ENCODE data around the gene SFXN1. TPM values are rescaled to one million over a fixed set of nuclear protein-coding genes. Genes with fewer than 3 reads are reported as not detected.
A peak's percentile ranks its signal among the peaks of the same experiment; 100 is the strongest.

The SFXN1 gene, protein sequence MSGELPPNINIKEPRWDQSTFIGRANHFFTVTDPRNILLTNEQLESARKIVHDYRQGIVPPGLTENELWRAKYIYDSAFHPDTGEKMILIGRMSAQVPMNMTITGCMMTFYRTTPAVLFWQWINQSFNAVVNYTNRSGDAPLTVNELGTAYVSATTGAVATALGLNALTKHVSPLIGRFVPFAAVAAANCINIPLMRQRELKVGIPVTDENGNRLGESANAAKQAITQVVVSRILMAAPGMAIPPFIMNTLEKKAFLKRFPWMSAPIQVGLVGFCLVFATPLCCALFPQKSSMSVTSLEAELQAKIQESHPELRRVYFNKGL
- 79.2 and 84.3 TPM in 2 replicates for total RNA-seq (ENCODE audit: low replicate concordance)
- long read RNA-seq, full-length matches to known transcripts = 111 of 146 reads
- long read RNA-seq, partial matches to known transcripts = 15 of 146 reads
- long read RNA-seq, other reads (novel, unspliced or antisense) = 20 of 146 reads

DNA sequence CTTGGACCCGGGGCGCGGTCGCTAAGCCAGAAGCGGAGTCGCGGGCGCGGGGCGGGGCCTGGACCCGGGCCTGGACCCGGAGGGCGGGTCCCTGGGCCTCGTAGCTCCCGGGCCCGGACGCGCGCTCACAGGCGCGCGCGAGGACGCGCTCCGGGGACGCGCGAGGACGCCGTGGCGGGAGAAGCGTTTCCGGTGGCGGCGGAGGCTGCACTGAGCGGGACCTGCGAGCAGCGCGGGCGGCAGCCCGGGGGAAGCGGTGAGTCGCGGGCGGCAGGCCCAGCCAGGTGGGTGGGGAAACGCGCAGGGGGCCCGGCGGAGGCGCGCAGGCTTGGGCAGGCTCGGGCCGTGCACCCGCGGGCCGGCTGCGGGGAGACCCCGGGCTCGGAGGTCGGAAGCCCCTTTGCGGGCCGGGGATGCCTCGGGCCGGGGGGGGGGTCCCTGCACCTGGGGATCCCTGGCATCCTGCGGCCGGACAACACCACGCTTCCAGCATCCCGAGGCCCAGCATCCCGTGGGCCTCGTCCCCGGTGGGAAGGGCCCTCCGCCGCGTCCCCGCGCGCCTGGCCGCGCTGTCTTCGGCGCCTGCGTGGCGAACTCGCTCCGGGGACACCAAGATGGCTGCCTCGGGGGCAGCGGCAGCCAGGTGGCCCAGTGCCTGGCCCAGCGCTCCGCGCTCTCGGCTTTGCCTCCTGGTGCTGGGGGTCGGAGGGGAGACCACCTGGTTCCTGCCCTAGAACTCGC, at the start of gene SFXN1:
TSS of gene SFXN1 (plus strand) at position 177 of the 741 bp plus-strand sequence. CDS start 13,544 bp downstream, outside the sequence.
- Mint-ChIP-seq H3K4me3 (peak within 1 kb of the TSS; percentile 96), H3K36me3 (peaks cover 25% of the 10 kb centered on the region), H3K4me1 (ENCODE audit: unreplicated experiment) (peaks cover 31% of the 10 kb centered on the region), H3K27me3 (peaks cover 18% of the 10 kb centered on the region), H3K9me3 (peaks cover 4% of the 10 kb centered on the region), H3K27ac (peak within 1 kb of the TSS; percentile 80)
- DNase-seq (ENCODE audit: extremely low spot score, unreplicated experiment) = peak; percentile 88
- TF ChIP-seq, protein P1, sequence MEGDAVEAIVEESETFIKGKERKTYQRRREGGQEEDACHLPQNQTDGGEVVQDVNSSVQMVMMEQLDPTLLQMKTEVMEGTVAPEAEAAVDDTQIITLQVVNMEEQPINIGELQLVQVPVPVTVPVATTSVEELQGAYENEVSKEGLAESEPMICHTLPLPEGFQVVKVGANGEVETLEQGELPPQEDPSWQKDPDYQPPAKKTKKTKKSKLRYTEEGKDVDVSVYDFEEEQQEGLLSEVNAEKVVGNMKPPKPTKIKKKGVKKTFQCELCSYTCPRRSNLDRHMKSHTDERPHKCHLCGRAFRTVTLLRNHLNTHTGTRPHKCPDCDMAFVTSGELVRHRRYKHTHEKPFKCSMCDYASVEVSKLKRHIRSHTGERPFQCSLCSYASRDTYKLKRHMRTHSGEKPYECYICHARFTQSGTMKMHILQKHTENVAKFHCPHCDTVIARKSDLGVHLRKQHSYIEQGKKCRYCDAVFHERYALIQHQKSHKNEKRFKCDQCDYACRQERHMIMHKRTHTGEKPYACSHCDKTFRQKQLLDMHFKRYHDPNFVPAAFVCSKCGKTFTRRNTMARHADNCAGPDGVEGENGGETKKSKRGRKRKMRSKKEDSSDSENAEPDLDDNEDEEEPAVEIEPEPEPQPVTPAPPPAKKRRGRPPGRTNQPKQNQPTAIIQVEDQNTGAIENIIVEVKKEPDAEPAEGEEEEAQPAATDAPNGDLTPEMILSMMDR (conservative IDR thresholded peaks at IDR 0.05) = no peak

DNA sequence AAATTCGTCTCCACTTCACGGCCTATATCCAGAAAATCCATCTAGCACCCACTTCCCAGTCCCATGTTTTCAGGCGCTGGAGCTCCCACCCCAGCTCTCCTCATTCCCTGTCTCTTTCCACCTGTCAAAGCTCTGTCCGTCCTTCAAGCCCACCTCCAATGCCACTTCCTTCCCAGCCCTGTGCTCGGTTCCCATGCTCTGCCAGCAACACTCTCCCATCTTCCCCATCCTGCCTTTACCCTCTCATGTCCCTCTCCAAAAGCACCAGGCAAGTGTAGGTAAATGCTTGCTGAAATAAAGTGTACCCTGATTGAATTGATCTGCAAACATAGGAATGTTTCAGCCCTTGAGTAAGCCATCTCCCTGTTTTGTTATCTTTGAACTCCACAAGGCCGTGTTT, 43.6 kb upstream of the SFXN1 start:
- Mint-ChIP-seq H3K36me3 (no peaks in the 10 kb centered on the region), H3K27ac (no peak overlapping the region), H3K4me3 (no peak overlapping the region), H3K27me3 (peaks cover 26% of the 10 kb centered on the region), H3K9me3 (no peaks in the 10 kb centered on the region), H3K4me1 (ENCODE audit: unreplicated experiment) (no peaks in the 10 kb centered on the region)
- TF ChIP-seq, protein P1 (conservative IDR thresholded peaks at IDR 0.05) = no peak
- no peak for DNase-seq (ENCODE audit: extremely low spot score, unreplicated experiment)

DNA sequence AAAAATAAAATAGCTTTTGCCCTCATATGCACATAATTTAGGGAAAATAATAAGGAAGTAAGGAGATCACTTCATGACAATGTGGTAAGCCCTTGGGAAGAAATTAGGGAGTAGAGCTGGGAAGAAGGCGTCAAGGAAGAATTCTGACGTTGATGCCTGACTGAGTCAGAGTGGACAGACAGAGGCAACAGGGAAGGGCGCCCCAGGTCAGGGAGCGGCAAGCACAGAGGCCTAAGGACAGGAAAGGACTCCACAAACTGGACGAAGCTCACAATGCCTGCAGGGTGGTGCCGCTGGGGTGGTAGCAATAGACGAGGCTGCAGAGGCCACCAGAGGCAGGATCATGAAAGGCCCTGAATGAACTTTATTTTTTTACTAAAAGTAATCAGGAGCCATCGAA, 42.0 kb upstream of the SFXN1 start:
- TF ChIP-seq, protein P1 (conservative IDR thresholded peaks at IDR 0.05) = no peak
- Mint-ChIP-seq H3K27me3 (peaks cover 33% of the 10 kb centered on the region), H3K4me3 (no peak overlapping the region), H3K27ac (no peak overlapping the region), H3K4me1 (ENCODE audit: unreplicated experiment) (no peaks in the 10 kb centered on the region), H3K36me3 (no peaks in the 10 kb centered on the region), H3K9me3 (no peaks in the 10 kb centered on the region)
- DNase-seq (ENCODE audit: extremely low spot score, unreplicated experiment) = no peak

DNA sequence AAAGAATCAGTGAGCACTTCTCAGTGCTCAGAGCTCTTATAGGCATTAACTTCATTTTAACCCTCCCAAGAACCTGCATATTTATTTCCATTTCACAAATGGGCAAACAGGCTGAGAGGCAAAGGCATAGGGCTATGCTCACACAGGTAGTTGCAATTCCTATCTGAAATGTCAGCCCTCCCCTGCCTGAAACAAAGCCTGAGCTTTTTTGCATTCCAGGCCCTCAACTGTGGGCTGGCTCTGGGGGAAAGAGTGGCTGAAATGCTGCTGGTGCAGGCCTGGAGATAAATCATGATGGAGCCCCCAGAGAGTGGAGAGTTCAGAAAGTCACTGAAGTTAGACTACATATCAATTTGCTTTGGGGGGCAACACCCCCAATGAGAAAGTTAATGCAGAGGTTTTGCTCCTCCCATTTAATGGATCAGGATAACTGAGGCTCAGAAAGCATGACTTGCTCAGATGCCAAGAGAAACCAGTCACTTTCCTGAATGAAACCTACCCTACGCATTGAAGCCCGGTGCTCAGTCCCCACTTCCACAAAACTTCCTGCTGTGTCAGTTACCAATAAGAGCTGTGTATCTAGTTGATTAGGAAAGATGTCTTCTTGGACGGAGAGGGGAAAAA, 40.0 kb upstream of the SFXN1 start:
- Mint-ChIP-seq H3K9me3 (no peaks in the 10 kb centered on the region), H3K4me3 (no peak overlapping the region), H3K27ac (no peak overlapping the region), H3K4me1 (ENCODE audit: unreplicated experiment) (no peaks in the 10 kb centered on the region), H3K36me3 (no peaks in the 10 kb centered on the region), H3K27me3 (peaks cover 53% of the 10 kb centered on the region)
- TF ChIP-seq, protein P1 (conservative IDR thresholded peaks at IDR 0.05) = no peak
- DNase-seq (ENCODE audit: extremely low spot score, unreplicated experiment) = no peak

DNA sequence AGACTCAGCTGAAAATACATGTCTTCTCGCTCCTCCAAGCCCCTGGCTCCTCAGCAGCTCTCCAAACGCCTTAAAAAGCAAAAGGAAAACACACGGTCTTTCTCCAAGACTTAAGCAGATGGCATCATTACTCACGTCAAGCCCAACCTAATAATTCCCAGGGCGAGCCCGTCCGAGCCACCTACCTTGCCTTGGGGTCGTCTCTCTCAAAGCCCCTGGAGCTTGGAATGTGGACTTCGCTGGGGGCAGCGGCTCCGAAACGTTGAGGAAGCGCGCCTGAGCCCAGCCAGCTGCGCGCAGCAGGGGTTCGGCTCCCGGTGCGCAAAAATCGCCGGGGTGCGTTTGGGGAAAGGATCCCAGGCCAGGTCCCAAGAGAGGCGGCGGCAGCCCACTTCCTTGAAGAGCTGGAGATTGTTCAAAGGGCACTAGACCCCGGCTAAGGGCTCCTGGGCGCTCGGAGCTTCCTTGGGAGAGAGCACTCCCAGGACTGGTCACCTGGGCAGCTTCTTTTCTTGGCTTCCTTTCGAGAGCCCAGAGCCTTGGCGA, 34.8 kb upstream of the SFXN1 start:
- Mint-ChIP-seq H3K36me3 (no peaks in the 10 kb centered on the region), H3K4me3 (peak overlapping the region; percentile 69), H3K4me1 (ENCODE audit: unreplicated experiment) (peaks cover 4% of the 10 kb centered on the region), H3K9me3 (no peaks in the 10 kb centered on the region), H3K27ac (no peak overlapping the region), H3K27me3 (peaks cover 79% of the 10 kb centered on the region)
- no peak for DNase-seq (ENCODE audit: extremely low spot score, unreplicated experiment)
- TF ChIP-seq, protein P1 (conservative IDR thresholded peaks at IDR 0.05) = no peak

Data from type B pancreatic cell (in vitro differentiated cells).